GM23338 (cell line): ENCODE measurements around the gene RAB40C. TPM values are rescaled to one million over a fixed set of nuclear protein-coding genes. Genes with fewer than 3 reads are reported as not detected.

Source experiments
- ATAC-seq: fragments of 200-7000 bp; cut with Tn5 transposase; 3 replicates; pipeline ENCODE4 v1.9.1; 2020
- DNase-seq: peaks from one replicate; pipeline ENCODE4 v3.0.0-alpha.2; 2015; ENCODE audit warnings: low spot score
- H2AFZ ChIP-seq: fragments of 200-600 bp; sonication (generic); 2 replicates; pipeline ENCODE4 v1.8.0; 2016; ENCODE audit warnings: antibody characterized with exemption, mild to moderate bottlenecking, moderate library complexity
- H3F3A ChIP-seq: fragments of 200-600 bp; sonication (generic); replicated peaks from 2 replicates; pipeline ENCODE4 v1.8.0; 2017; ENCODE audit warnings: antibody characterized with exemption, mixed run types, low read depth
- H3K27ac ChIP-seq: fragments of 200-600 bp; sonication (generic); 2 replicates; pipeline ENCODE4 v1.6.1; 2016; ENCODE audit warnings: low read depth
- H3K27me3 ChIP-seq: fragments of 200-600 bp; sonication (generic); 2 replicates; pipeline ENCODE4 v1.8.0; 2016; ENCODE audit warnings: mild to moderate bottlenecking, mixed run types, moderate library complexity; ENCODE audit not compliant: insufficient read depth
- H3K36me3 ChIP-seq: fragments of 200-600 bp; sonication (generic); 2 replicates; pipeline ENCODE4 v1.8.0; 2016; ENCODE audit warnings: mild to moderate bottlenecking; ENCODE audit not compliant: insufficient read depth
- H3K4me1 ChIP-seq: fragments of 200-600 bp; sonication (generic); 2 replicates; pipeline ENCODE4 v1.8.0; 2016; ENCODE audit warnings: mild to moderate bottlenecking, moderate library complexity; ENCODE audit not compliant: insufficient read depth
- H3K4me2 ChIP-seq: fragments of 200-600 bp; sonication (generic); 2 replicates; pipeline ENCODE4 v1.7.1; 2017; ENCODE audit warnings: mixed run types
- H3K4me3 ChIP-seq: fragments of 200-600 bp; sonication (generic); 2 replicates; pipeline ENCODE4 v1.6.1; 2016; ENCODE audit warnings: mixed run types
- H3K79me2 ChIP-seq: fragments of 200-600 bp; sonication (generic); replicated peaks from 2 replicates; pipeline ENCODE4 v1.8.0; 2017; ENCODE audit warnings: mild to moderate bottlenecking; ENCODE audit not compliant: insufficient read depth
- H3K9me2 ChIP-seq: fragments of 200-600 bp; sonication (generic); 2 replicates; pipeline ENCODE4 v1.8.0; 2017; ENCODE audit not compliant: insufficient read depth
- H4K20me1 ChIP-seq: fragments of 200-600 bp; sonication (generic); replicated peaks from 2 replicates; pipeline ENCODE4 v1.8.0; 2017; ENCODE audit warnings: mild to moderate bottlenecking; ENCODE audit not compliant: insufficient read depth
- H3K27ac Mint-ChIP-seq: 2 replicates; pipeline ENCODE4 v1.8.0; 2020; ENCODE audit warnings: inconsistent platforms, mild to moderate bottlenecking, moderate library complexity, mixed read lengths
- H3K27me3 Mint-ChIP-seq: 3 replicates; pipeline ENCODE4 v1.8.0; 2022; ENCODE audit warnings: low read depth, mild to moderate bottlenecking, moderate library complexity, mixed read lengths, inconsistent platforms; ENCODE audit not compliant: insufficient read depth, poor library complexity
- H3K36me3 Mint-ChIP-seq: 3 replicates; pipeline ENCODE4 v1.8.0; 2021; ENCODE audit warnings: low read depth, mild to moderate bottlenecking, inconsistent platforms, moderate library complexity, mixed read lengths
- H3K4me1 Mint-ChIP-seq: 3 replicates; pipeline ENCODE4 v1.8.0; 2020; ENCODE audit warnings: mild to moderate bottlenecking, inconsistent platforms, mixed read lengths
- H3K4me3 Mint-ChIP-seq: 3 replicates; pipeline ENCODE4 v1.8.0; 2021; ENCODE audit warnings: moderate library complexity, mild to moderate bottlenecking, inconsistent platforms, mixed read lengths
- H3K9me3 Mint-ChIP-seq: 3 replicates; pipeline ENCODE4 v1.8.0; 2020; ENCODE audit warnings: moderate library complexity, mild to moderate bottlenecking, inconsistent platforms, mixed read lengths
- CREB1 ChIP-seq: fragments of 250-450 bp; sonication (Bioruptor Pico); IDR thresholded peaks from 2 replicates; pipeline ENCODE4 v1.5.0; 2020; ENCODE audit warnings: low read depth, mild to moderate bottlenecking, moderate library complexity
- EZH2 ChIP-seq: fragments of 200-600 bp; sonication (generic); IDR thresholded peaks from one replicate; pipeline ENCODE4 v1.8.0; 2017; ENCODE audit warnings: antibody characterized with exemption, mild to moderate bottlenecking, low read depth; ENCODE audit not compliant: unreplicated experiment
- NANOG ChIP-seq: IDR thresholded peaks from 2 replicates; pipeline ENCODE4 v1.6.1; 2016; ENCODE audit warnings: antibody characterized with exemption, borderline replicate concordance
- POLR2AphosphoS5 ChIP-seq: IDR thresholded peaks from 2 replicates; pipeline ENCODE4 v1.6.1; 2016; ENCODE audit warnings: antibody characterized with exemption, low read depth
- STAT1 ChIP-seq: IDR thresholded peaks from one replicate; pipeline ENCODE4 v1.6.1; 2016; ENCODE audit warnings: antibody characterized with exemption; ENCODE audit not compliant: unreplicated experiment
- ZNF114 ChIP-seq: fragments of 250-450 bp; sonication (Bioruptor Pico); IDR thresholded peaks from 2 replicates; pipeline ENCODE4 v1.5.0; 2020; ENCODE audit warnings: mild to moderate bottlenecking, moderate library complexity
- ZNF331 ChIP-seq: fragments of 250-450 bp; sonication (Bioruptor Pico); IDR thresholded peaks from 2 replicates; pipeline ENCODE4 v1.5.0; 2020; ENCODE audit warnings: low read depth, mild to moderate bottlenecking, moderate library complexity
- polyA plus RNA-seq: library from polyadenylated mRNA; unstranded; fragments of >200 nt; fragmentation: Nextera tagmentation; extraction: Ambion mirVana; gene quantifications from 2 replicates; pipeline ENCODE4 v1.2.1, GENCODE V29; 2016
- total RNA-seq: library from RNA; depleted of rRNA; stranded (reverse); fragments of >200 nt; shearing (Covaris generic); gene quantifications from 2 replicates; pipeline ENCODE4 v1.2.3, GENCODE V29; 2014
- TF ChIP-seq, protein P1 (sequence below), 2 experiments: fragments of 200-600 bp in 1 of 2; sonication (generic) in 1 of 2; conservative IDR thresholded peaks; 2 replicates each; pipeline versions ENCODE4 v1.5.1 to v1.6.1; 2016 to 2017; ENCODE audit warnings: antibody characterized with exemption in 2 of 2, low read depth in 2 of 2, mild to moderate bottlenecking in 2 of 2, moderate library complexity in 1 of 2
- TF ChIP-seq, protein P2 (sequence below): IDR thresholded peaks from 2 replicates; pipeline ENCODE4 v1.6.1; 2016; ENCODE audit warnings: antibody characterized with exemption
- TF ChIP-seq, protein P3 (sequence below): IDR thresholded peaks from one replicate; pipeline ENCODE4 v1.6.1; 2018; ENCODE audit warnings: antibody characterized with exemption; ENCODE audit not compliant: unreplicated experiment

RAB40C gene
- total and polyA plus RNA-seq, 2 experiments from 2014 or later = 11.2 to 24.6 TPM

DNA sequence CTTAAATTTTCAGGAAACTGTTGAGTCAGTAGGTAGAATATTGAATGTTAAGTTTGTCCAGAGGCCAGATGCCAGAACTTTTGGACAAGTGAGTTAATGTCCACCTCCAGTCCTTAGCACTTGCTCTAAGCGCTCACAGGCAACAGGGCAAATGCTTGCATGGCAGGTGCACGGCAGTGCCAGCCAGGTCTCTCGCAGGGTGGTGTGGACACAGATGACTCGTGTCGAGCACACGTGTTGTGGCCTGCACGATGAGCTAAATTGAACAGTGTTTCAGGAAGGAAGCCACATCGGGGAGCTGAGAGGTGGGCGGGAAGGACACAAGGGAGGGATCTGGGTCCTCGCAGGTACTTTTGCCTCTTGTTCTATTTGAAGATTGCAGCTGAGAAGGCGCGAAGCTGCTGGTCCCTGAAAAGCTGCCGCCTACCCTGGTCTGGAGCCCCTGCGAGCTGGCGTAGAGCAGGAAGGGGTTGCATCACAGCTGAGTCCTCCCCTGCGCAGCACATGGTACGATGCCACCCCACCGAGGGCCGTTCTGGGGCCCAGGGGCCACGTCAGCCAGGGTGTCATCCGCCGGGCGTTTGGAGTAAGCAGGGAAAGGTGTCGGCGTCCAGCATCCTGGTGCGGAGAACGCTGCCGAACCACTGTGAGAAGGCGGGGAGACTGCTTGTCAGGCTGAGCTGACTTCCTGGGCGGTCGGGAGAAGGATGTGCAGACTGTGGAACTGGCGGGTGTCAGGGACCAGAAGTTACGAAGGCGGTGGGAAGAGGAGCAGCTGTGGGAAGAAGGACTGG lies 6.3 kb downstream of the RAB40C start:
- H3K4me1 ChIP-seq = no peaks in the 10 kb centered on the region
- no peak for DNase-seq
- no peaks in the 10 kb centered on the region for H3K27me3 ChIP-seq
- no peak overlapping the region for H3K4me3 ChIP-seq
- Mint-ChIP-seq H3K9me3 (no peaks in the 10 kb centered on the region; the same call in 1 of the 3 replicates), H3K27me3 (peaks cover 17% of the 10 kb centered on the region), H3K4me3 (no peak overlapping the region; the same call in 2 of the 3 replicates), H3K27ac (no peak overlapping the region), H3K4me1 (peaks cover 3% of the 10 kb centered on the region), H3K36me3 (peaks cover 16% of the 10 kb centered on the region)
- H3K27ac ChIP-seq = no peak overlapping the region
- H3F3A ChIP-seq = 0 out of 2 replicates have a peak, but pooled peaks cover 3% of the 10 kb centered on the region
- H3K79me2 ChIP-seq = peaks cover 30% of the 10 kb centered on the region
- no peaks in the 10 kb centered on the region for H3K36me3 ChIP-seq
- TF ChIP-seq, protein P1, sequence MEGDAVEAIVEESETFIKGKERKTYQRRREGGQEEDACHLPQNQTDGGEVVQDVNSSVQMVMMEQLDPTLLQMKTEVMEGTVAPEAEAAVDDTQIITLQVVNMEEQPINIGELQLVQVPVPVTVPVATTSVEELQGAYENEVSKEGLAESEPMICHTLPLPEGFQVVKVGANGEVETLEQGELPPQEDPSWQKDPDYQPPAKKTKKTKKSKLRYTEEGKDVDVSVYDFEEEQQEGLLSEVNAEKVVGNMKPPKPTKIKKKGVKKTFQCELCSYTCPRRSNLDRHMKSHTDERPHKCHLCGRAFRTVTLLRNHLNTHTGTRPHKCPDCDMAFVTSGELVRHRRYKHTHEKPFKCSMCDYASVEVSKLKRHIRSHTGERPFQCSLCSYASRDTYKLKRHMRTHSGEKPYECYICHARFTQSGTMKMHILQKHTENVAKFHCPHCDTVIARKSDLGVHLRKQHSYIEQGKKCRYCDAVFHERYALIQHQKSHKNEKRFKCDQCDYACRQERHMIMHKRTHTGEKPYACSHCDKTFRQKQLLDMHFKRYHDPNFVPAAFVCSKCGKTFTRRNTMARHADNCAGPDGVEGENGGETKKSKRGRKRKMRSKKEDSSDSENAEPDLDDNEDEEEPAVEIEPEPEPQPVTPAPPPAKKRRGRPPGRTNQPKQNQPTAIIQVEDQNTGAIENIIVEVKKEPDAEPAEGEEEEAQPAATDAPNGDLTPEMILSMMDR (conservative IDR thresholded peaks at IDR 0.05; ENCODE audit: low read depth in 2 of 2) = no peak
- TF ChIP-seq POLR2AphosphoS5 = no peak
- TF ChIP-seq, protein P2, sequence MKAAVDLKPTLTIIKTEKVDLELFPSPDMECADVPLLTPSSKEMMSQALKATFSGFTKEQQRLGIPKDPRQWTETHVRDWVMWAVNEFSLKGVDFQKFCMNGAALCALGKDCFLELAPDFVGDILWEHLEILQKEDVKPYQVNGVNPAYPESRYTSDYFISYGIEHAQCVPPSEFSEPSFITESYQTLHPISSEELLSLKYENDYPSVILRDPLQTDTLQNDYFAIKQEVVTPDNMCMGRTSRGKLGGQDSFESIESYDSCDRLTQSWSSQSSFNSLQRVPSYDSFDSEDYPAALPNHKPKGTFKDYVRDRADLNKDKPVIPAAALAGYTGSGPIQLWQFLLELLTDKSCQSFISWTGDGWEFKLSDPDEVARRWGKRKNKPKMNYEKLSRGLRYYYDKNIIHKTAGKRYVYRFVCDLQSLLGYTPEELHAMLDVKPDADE = no peak
- no peak for TF ChIP-seq NANOG
- TF ChIP-seq EZH2 = no peak
- no peak for TF ChIP-seq CREB1 (CRISPR knock-in tag)
- TF ChIP-seq ZNF331 (CRISPR knock-in tag) = no peak
- TF ChIP-seq STAT1 = no peak
- TF ChIP-seq, protein P3, sequence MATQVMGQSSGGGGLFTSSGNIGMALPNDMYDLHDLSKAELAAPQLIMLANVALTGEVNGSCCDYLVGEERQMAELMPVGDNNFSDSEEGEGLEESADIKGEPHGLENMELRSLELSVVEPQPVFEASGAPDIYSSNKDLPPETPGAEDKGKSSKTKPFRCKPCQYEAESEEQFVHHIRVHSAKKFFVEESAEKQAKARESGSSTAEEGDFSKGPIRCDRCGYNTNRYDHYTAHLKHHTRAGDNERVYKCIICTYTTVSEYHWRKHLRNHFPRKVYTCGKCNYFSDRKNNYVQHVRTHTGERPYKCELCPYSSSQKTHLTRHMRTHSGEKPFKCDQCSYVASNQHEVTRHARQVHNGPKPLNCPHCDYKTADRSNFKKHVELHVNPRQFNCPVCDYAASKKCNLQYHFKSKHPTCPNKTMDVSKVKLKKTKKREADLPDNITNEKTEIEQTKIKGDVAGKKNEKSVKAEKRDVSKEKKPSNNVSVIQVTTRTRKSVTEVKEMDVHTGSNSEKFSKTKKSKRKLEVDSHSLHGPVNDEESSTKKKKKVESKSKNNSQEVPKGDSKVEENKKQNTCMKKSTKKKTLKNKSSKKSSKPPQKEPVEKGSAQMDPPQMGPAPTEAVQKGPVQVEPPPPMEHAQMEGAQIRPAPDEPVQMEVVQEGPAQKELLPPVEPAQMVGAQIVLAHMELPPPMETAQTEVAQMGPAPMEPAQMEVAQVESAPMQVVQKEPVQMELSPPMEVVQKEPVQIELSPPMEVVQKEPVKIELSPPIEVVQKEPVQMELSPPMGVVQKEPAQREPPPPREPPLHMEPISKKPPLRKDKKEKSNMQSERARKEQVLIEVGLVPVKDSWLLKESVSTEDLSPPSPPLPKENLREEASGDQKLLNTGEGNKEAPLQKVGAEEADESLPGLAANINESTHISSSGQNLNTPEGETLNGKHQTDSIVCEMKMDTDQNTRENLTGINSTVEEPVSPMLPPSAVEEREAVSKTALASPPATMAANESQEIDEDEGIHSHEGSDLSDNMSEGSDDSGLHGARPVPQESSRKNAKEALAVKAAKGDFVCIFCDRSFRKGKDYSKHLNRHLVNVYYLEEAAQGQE = no peak
- no peak for TF ChIP-seq ZNF114 (CRISPR knock-in tag)
- H4K20me1 ChIP-seq = peaks cover 15% of the 10 kb centered on the region
- no peak overlapping the region for H3K4me2 ChIP-seq
- no peak for ATAC-seq
- H2AFZ ChIP-seq = no peak overlapping the region
- H3K9me2 ChIP-seq = no peaks in the 10 kb centered on the region
